Endometrial microvascular endothelial cells (primary cell): ENCODE data around the gene GRAMD1C. TPM values are rescaled to one million over a fixed set of nuclear protein-coding genes. Genes with fewer than 3 reads are reported as not detected.

Experiments used
- in situ Hi-C: cut with HindIII; loops from 2 replicates; pipeline ENCODE4 v1.10.0; 2017; ENCODE audit warnings: low sequenced_read_pairs, low pct_unique_long_range_greater_than_20kb; ENCODE audit errors: inconsistent ontology term
- total RNA-seq: library from RNA; depleted of rRNA; stranded (reverse); fragments of >200 nt; gene quantifications from one replicate; pipeline ENCODE4 v1.2.3, GENCODE V29; 2015; ENCODE audit errors: inconsistent ontology term

Gene GRAMD1C
- total RNA-seq, 1 donor from 2014 or later = 5.2 TPM

DNA sequence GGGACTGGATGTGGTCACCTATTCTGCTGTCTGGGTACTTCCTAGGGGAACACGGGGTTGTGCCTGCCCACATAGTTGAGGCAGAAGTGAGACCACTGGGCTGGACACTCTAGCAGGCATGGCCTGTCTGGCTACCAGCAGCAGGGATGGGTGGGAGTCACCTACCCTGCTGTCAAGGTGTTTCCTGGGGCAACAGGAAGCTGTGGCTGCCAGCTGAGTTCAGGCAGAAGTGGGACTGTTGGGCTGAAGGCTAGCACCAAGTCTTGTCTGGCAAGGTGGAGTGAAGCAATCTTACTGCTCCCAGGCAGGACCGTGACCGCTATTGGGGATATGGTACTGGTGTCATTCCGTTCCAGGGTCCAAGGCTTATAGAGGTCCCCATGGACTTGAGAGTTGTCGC lies 89.0 kb downstream of the GRAMD1C start:
- in situ Hi-C loops = no loop called here

DNA sequence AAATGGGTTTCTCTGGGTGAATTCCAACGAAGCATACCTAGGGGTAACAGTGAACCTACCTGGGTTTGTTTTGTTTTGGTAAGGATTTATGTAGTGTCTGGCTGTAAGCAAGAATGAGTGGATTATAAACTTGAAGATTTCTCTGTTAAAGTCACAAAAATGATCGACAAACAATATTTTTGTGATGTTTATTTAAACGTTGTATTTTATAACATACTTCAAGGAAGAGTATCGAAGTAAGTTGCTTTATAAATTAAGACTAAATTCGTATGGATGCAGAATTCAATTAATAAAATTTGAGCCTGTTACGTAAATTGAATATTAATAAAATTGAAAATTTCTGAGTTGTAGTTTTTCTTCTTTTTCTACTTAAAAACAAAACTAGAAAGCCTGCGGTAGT lies 108.2 kb downstream of the GRAMD1C start:
- in situ Hi-C loops = no loop called here

DNA sequence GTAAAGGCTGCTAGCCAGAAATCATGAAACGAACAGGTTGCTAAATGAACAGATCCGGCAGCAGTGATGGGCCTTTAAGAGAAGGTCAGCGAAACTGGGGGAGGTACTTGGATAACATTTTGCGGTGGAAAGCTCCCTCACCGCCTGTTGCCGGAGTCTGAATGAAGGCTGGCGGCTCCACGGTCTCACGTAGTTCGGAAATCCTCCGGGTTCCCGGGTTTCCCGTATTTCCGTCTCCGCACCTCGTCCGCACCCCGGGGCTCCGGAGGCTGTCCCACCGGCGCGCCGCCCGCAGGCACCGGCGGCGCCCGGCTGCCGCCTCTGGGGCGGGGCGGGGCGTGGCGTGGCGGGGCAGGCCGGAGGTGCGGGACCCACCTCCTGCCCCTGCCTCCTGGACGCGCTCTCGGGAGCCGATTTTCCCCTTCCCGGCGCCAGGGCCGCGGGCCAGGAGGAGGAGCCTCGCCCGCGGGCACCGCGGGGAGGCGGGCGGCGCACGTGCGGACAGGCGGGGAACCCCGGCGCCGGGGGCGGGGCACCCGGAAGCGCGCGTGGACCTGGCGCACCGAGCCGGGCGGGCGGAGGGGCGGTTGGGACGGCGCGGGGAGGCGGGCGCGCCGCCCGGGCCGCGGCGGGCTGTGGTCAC lies 108.9 kb downstream of the GRAMD1C start, which contains the start of gene ZDHHC23:
ZDHHC23 (plus strand) TSS at position 642 of the 643 bp plus-strand sequence. CDS start 790 bp downstream, outside the sequence.
- in situ Hi-C loops = no loop called here

DNA sequence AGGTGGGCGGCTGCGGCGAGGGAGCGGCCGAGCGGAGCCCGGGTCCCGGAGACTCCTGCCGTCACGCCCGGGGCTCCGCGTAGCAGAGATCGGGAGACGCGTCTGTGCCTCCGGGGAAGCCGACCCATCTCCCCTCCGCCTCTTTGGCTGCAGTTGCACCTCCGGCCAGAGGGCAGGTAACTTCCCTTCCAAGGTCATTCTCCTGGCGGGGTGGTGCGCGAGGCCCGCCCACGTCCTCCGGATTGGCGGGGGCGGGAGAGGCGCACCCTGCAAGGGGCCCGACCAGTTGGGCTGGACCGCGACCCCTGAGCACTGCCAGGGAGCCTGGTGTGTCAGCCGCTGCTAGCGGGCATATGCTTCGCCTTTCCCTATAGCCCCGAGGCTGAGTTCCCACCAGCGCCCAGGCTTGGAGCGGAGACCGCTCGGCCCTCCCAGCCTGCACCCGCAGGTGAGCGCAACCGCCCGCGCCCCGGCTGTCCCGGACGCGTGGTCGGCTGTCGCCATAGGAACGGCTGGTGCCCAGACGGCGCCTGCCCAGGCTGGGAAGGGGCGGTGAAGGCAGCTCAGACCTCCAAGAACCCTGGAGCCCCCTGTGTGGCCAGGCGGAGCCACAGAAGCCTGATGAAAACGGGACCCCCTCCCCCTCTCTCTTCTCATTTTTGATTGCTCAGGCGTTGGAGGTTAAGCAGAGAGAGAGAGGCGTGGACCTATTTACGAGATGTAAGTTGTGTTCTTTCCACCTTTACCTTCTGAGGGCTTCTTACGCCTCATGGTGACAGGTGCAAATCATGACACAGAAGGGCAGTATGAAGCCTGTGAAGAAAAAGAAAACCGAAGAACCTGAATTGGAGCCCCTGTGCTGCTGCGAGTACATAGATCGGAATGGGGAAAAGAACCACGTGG lies 109.7 kb downstream of the GRAMD1C start:
- in situ Hi-C loops = no loop called here

DNA sequence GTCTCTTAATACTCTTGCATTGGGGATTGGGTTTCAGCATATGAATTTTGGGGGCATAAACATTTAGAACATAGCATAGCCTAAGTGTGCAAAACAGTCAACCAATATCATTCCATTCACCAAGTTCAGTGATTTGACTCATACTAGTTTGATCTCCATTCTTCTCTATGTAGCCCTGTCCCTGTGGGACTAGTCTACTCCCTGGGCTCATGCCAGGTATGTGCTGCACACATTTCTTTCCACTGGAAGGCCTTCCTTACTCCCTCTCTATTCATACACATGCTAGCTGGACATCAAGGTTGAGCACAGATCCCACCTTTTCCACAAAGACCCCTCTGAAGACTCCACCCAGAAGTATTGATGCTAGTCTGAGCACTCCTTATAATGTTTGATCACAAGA lies 114.3 kb downstream of the GRAMD1C start:
- in situ Hi-C loops = no loop called here

DNA sequence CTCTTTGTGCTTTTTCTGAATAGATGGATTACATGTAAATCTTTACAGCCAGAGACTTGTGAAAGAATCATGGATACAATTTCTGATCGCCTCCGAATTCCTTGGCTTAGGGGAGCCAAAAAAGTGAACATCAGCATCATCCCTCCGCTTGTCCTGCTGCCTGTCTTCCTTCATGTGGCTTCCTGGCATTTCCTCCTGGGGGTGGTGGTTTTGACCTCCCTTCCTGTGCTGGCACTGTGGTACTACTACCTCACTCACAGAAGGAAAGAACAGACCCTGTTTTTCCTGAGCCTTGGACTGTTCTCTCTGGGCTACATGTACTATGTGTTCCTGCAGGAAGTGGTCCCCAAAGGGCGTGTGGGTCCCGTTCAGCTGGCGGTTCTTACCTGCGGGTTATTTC lies 115.1 kb downstream of the GRAMD1C start:
- in situ Hi-C loops = no loop called here

DNA sequence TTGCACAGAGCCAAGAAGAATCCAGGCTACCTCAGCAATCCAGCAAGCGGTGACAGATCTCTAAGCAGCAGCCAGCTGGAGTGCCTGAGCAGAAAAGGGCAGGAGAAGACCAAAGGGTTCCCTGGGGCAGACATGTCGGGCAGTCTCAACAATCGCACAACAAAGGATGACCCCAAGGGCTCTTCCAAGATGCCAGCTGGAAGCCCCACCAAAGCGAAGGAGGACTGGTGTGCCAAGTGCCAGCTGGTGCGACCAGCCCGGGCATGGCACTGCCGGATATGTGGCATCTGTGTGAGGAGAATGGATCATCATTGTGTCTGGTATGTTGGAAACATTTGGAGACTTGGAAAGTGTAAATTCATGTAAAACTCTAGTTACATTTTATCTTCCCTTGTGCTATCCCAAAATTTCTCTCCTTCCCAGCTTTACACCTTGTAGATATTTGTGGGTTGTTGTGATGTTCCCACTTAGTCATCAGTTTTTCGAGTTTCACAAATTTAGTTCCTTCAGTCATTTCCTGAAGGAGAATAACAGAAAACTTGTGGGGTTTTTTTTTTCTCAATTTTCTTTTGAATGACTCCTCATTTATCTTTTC lies 115.6 kb downstream of the GRAMD1C start:
- in situ Hi-C loops = no loop called here

DNA sequence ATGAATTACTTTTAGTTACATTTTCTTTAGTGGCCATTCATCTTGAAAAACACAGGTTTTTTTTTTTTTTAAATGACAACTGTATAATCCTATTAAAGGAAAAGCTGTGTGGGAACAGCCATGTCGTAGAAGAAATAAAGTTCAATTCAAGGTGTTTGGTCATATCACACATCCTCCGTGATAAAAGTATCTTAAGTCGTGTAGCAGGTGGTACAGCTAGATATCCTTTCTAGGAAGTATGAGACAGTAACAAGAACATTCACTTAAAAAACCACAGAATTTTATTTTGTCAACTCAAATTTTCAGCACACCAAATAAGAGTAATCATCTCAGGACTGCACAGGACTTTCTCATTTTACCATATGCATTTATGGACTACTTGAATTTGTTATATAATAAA lies 125.3 kb downstream of the GRAMD1C start:
- in situ Hi-C loops = no loop called here

DNA sequence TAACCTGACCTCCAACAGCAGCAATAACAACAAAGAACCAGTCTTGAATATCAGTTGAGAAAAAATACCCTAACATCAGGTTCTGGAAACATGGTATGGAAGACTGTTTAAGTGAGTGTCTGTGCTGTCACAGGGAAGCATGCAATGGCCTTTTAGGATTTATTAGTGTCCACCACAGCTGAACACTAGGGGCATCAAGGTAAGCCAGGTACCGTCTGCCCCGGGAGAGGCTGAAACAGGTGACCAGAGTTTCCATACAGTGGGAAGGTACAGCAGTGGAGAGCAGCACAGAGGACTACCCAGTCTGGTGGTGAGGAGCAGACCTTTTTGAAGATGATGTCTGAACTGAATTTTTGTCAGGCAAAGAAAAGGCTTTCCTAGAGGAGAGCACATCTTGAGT lies 127.6 kb downstream of the GRAMD1C start:
- in situ Hi-C loops = no loop called here

DNA sequence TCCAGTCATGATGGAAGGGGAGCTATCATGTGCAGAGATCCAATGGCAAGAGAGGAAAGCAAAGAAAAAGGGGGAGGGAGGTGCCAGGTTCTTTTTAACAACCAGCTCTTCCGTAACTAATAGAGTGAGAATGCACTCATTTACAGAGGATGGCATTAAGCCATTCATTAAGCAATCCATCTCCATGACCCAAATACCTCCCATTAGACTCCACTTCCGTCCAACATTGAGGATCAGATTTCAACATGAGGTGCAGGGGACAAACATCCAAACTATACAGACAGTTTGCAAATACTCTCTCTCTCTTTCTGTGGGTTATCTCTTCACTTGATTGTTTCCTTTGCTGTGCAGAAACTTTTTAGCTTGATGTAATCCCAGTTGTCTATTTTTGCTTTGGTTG lies 130.4 kb downstream of the GRAMD1C start:
- in situ Hi-C loops = no loop called here

DNA sequence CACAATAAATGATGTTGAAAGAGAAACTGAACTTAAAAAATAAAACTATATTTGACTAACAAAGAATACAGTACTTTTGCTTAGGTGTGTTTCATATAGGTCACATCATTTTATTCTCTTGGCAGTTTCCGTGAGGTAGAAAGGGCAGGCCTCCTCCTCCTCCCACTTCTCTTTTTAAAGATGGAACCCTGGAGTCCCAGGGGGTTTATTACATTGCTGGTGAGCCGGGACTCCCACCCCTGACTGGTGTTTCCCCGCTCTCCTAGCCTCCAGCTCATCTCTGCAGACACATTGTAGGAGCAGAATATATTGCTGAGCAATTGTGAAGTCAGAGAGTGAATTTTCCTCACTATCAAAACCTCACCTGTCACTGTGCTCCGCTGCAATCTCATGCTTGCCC lies 139.2 kb downstream of the GRAMD1C start:
- in situ Hi-C loops = no loop called here

DNA sequence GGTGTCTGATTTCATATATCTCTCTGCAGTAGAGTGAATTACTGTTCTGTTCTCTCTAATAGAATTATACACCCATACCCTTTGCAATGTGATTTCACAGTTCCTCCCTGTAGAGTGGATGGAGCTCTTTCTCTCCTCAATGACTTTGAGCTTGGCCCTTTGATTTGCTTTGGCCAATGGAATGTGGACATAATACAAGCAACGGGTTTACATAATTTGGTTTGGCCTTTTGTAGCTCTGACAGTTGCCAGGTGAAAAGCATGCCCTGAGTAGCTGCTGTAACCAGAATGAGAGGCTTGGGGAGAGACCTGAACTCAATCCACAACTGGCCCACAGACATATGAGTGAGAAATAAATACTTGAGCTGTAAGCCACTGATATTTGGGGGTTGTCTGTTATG lies 141.3 kb downstream of the GRAMD1C start:
- in situ Hi-C loops = no loop called here

DNA sequence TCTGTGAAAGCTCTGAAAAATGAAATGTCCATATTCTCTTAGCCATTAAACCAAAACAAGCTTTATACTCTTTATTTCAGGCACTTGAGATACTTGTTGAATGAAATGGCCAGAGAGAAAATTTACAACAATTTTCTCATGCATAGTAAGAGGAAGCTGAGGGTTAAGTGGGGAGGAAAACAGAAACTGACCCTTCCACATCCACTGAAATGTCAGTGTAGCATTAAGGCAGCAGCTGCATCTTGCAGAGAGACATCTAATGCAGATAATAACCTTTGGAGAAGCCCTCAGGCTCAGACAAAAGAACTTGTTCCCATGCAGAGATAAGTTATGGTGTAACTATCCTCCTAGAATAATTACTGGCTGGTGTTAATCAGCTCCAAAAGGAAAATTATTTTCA lies 143.2 kb downstream of the GRAMD1C start:
- in situ Hi-C loops = no loop called here

DNA sequence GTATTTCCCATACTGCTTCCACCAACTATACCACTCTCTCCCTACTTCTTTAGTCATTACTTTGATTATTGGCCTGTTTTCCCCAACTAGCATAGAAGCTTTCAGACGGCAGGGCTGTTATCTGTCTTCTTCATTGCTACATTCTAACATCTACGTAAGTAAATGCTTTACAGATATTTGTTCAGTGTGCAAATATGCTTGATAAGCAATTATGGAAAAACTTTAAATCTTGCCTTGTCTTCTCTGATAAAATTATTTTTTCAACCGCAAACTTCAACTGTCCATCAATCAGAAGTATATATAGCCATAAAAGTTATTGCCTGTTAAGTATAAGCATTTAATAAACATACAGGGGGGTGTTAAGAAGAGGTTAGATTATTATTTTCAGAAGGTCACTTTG lies 145.0 kb downstream of the GRAMD1C start:
- in situ Hi-C loops = no loop called here

DNA sequence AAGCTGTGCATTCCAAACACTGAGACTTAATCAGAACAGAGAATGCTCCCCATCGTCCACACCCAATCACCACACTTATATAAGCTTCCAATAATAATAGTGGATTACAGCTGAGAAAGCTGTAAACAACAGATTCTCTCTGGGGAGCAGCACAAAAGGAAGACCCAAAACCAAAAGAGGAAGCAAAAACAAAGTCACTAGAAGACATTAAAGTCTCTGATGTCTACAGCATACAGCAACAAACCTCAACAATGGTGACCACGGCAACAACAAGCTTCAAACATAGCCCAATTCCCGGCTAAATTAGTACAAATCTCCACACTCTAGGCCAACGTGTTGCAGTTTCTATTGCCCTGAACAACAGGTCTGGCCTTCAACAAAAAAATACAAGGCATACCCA lies 147.0 kb downstream of the GRAMD1C start:
- in situ Hi-C loops = no loop called here

Other genes starting within 250 kb of the GRAMD1C start
- 7.6 TPM for gene USF3, start 142.1 kb upstream of the GRAMD1C start, total RNA-seq
- 143 TPM for gene NAA50, start 92.5 kb upstream of the GRAMD1C start, total RNA-seq
- 66.5 TPM for gene ATP6V1A, start 91.8 kb upstream of the GRAMD1C start, total RNA-seq
- gene ZDHHC23, start 109.2 kb downstream of the GRAMD1C start, total RNA-seq = 3.1 TPM
- 1.3 TPM for gene CCDC191, start 217.7 kb downstream of the GRAMD1C start, total RNA-seq
- 26.2 TPM for gene QTRT2, start 217.9 kb downstream of the GRAMD1C start, total RNA-seq